Sigmoid colon (tissue), 4 donors: Measurements from ENCODE around the gene GLRA2.
"Not testable (repeated sequence)": the region's sequence is repeated elsewhere in the genome, so short reads cannot be mapped to it uniquely, and the experiment has no call there.

Experiments used
- CTCF ChIP-seq, 4 experiments: fragments of 450-650 bp in 3 of 4; fragments of 200-600 bp in 1 of 4; IDR thresholded peaks; one replicate each; pipeline ENCODE4 v1.5.1; 2016 to 2019; ENCODE audit warnings: antibody characterized with exemption in 4 of 4, mild to moderate bottlenecking in 3 of 4, moderate library complexity in 2 of 4
- POLR2AphosphoS5 ChIP-seq, 4 donors: sonication (generic); formaldehyde crosslinking; IDR thresholded peaks; one replicate each; pipeline ENCODE4 v1.6.1; 2017; ENCODE audit warnings: antibody characterized with exemption in 4 of 4

DNA sequence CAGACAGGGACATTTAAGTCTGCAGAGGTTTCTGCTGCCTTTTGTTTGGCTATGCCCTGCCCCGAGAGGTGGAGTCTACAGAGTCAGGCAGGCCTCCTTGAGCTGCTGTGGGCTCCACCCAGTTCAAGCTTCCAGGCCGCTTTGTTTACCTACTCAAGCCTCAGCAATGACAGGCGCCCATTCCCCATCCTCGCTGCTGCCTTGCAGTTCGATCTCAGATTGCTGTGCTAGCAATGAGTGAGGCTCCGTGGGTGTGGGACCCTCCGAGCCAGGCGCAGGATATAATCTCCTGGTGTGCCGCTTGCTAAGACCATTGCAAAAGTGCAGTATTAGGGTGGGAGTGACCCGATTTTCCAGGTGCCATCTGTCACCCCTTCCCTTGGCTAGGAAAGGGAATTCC, 159.0 kb downstream of the GLRA2 start:
- not testable (repeated sequence) for TF ChIP-seq CTCF, POLR2AphosphoS5 (IDR thresholded peaks at IDR 0.05)
